Stomach (tissue), 9 donors: ENCODE data around the gene KLHL15. TPM values are rescaled to one million over a fixed set of nuclear protein-coding genes. Genes with fewer than 3 reads are reported as not detected.
A peak's percentile ranks its signal among the peaks of the same experiment; 100 is the strongest.

ENCODE experiments used
- DNase-seq, 2 donors: peaks; one replicate each; pipeline versions ENCODE4 v3.0.0 to v3.0.0-alpha.2; 2013 to 2019
- H3K27ac ChIP-seq, 5 donors: fragments of 200-600 bp in 4 of 5; sonication (generic) in 4 of 5; one replicate each; pipeline ENCODE4 v1.5.1; 2013 to 2019; ENCODE audit warnings: mild to moderate bottlenecking in 1 of 5, moderate library complexity in 1 of 5
- H3K27me3 ChIP-seq, 3 donors: fragments of 200-600 bp; sonication (generic); one replicate each; pipeline ENCODE4 v1.5.1; 2017 to 2019; ENCODE audit warnings: mixed run types in 1 of 3
- H3K36me3 ChIP-seq, 4 donors: fragments of 200-600 bp; sonication (generic); 1 replicate in 3 of 4; 2 replicates in 1 of 4; pipeline ENCODE4 v1.5.1; 2016 to 2019
- H3K4me1 ChIP-seq, 4 donors: fragments of 200-600 bp; sonication (generic); one replicate each; pipeline ENCODE4 v1.5.1; 2016 to 2019
- H3K4me3 ChIP-seq, 4 donors: fragments of 200-600 bp; sonication (generic) in 3 of 4; one replicate each; pipeline ENCODE4 v1.5.1; 2016 to 2019; ENCODE audit warnings: mild to moderate bottlenecking in 1 of 4
- H3K9me3 ChIP-seq, 4 donors: fragments of 200-600 bp; sonication (generic); one replicate each; pipeline ENCODE4 v1.5.1; 2016 to 2019
- CTCF ChIP-seq, 7 experiments: fragments of 450-650 bp in 4 of 7; fragments of 200-600 bp in 3 of 7; sonication (generic) in 3 of 7; IDR thresholded peaks; one replicate each; pipeline ENCODE4 v1.5.1; 2016 to 2019; ENCODE audit warnings: antibody characterized with exemption in 7 of 7, control low read depth in 2 of 7, mild to moderate bottlenecking in 1 of 7
- EP300 ChIP-seq: sonication (generic); formaldehyde crosslinking; IDR thresholded peaks from one replicate; pipeline ENCODE4 v1.6.1; 2017; ENCODE audit warnings: antibody characterized with exemption
- POLR2A ChIP-seq, 4 donors: fragments of 450-650 bp; IDR thresholded peaks; one replicate each; pipeline ENCODE4 v1.6.1; 2016; ENCODE audit warnings: antibody characterized with exemption in 4 of 4, control low read depth in 2 of 4, mild to moderate bottlenecking in 1 of 4, moderate library complexity in 1 of 4
- POLR2AphosphoS5 ChIP-seq, 3 donors: sonication (generic); formaldehyde crosslinking; IDR thresholded peaks; one replicate each; pipeline ENCODE4 v1.6.1; 2016; ENCODE audit warnings: antibody characterized with exemption in 3 of 3
- WGBS, 5 donors: extraction: QIAGEN DNeasy Blood & Tissue Kit in 3 of 5; methylation state at CpG; one replicate each; pipeline versions ENCODE4 v1.1.5 to v1.1.7; 2013 to 2018; 5-methylcytosine and 5-hydroxymethylcytosine counted together
- intact Hi-C: fragments of 100-400 bp; cut with DNase I; formaldehyde crosslinking; loops from one replicate; pipeline ENCODE4 v1.15.1; 2023; ENCODE audit warnings: low total_unique reads
- polyA plus RNA-seq, 3 donors: library from polyadenylated mRNA; stranded (reverse); fragments of 200-250 nt; gene quantifications; one replicate each; pipeline ENCODE4 v1.2.3, GENCODE V29; 2013
- total RNA-seq, 5 donors: library from RNA; depleted of rRNA; stranded (reverse); fragments of >200 nt; gene quantifications; one replicate each; pipeline versions ENCODE4 v1.1.0 to v1.2.3, GENCODE V29; 2014 to 2016
- donor health status: healthy with polysubstance abuse.
- donor health status: Bipolar disorder and iron deficiency.
- donor health status: healthy.

KLHL15 gene
- total and polyA plus RNA-seq, 8 donors: 1.1 to 41.3 (median 3.0) TPM

GRCh38 chrX:24019448-24019847 is 7.5 kb downstream of the KLHL15 start:
- Histone ChIP-seq H3K4me1 (peaks cover 0 to 23% (median 4%) of the 10 kb centered on the region in 4 donors), H3K27ac (peak overlapping the region in 1 of 5 donors; percentile 61), H3K4me3 (no peak overlapping the region), H3K27me3 (no peaks in the 10 kb centered on the region), H3K36me3 (no peaks in the 10 kb centered on the region), H3K9me3 (no peaks in the 10 kb centered on the region)
- intact Hi-C loops: no loop called here
- DNase-seq: no peak
- TF ChIP-seq CTCF (IDR thresholded peaks at IDR 0.05) (no peak), POLR2A (IDR thresholded peaks at IDR 0.05) (no peak), POLR2AphosphoS5 (IDR thresholded peaks at IDR 0.05) (no peak), EP300 (no peak)
- 70 to 88% (median 79%) methylated on average over 6 to 7 of the region's 7 CpGs for WGBS, 5 donors

- Histone ChIP-seq H3K36me3 (no peaks in the 10 kb centered on the region), H3K4me1 (peaks cover 0 to 23% (median 4%) of the 10 kb centered on the region in 4 donors), H3K4me3 (no peak overlapping the region), H3K9me3 (no peaks in the 10 kb centered on the region), H3K27me3 (no peaks in the 10 kb centered on the region), H3K27ac (peak overlapping the region in 2 of 5 donors; percentile 17 to 39)
- 69 to 83% (median 76%) methylated on average over 4 of the region's 4 CpGs for WGBS, 5 donors
- TF ChIP-seq POLR2AphosphoS5 (IDR thresholded peaks at IDR 0.05) (no peak), EP300 (no peak), POLR2A (IDR thresholded peaks at IDR 0.05) (no peak), CTCF (IDR thresholded peaks at IDR 0.05) (no peak)
- DNase-seq: no peak
- intact Hi-C loops: no loop called here
Measured at GRCh38 chrX:24018809-24019208, 8.2 kb downstream of the KLHL15 start.

- Histone ChIP-seq H3K27ac (no peak overlapping the region), H3K36me3 (no peaks in the 10 kb centered on the region), H3K4me1 (peaks cover 0 to 16% (median 4%) of the 10 kb centered on the region in 4 donors), H3K9me3 (no peaks in the 10 kb centered on the region), H3K4me3 (no peak overlapping the region), H3K27me3 (no peaks in the 10 kb centered on the region)
- DNase-seq: no peak
- WGBS, 5 donors: 87 to 100% (median 97%) methylated on average over 7 to 9 of the region's 9 CpGs
- TF ChIP-seq EP300 (no peak), POLR2AphosphoS5 (IDR thresholded peaks at IDR 0.05) (no peak), CTCF (IDR thresholded peaks at IDR 0.05) (no peak), POLR2A (IDR thresholded peaks at IDR 0.05) (no peak)
- intact Hi-C loops: no loop called here
Measured at GRCh38 chrX:24017674-24018073, 9.3 kb downstream of the KLHL15 start.

GRCh38 chrX:24014388-24015018 is 12.5 kb downstream of the KLHL15 start:
- no peak for TF ChIP-seq CTCF (IDR thresholded peaks at IDR 0.05)
- TF ChIP-seq EP300: no peak
- TF ChIP-seq POLR2AphosphoS5 (IDR thresholded peaks at IDR 0.05): peak in 1 of 3 donors; percentile 8
- TF ChIP-seq POLR2A (IDR thresholded peaks at IDR 0.05): no peak
- WGBS, 5 donors: 27 to 44% (median 33%) methylated on average over 5 of the region's 5 CpGs
- no peaks in the 10 kb centered on the region for H3K9me3 ChIP-seq
- H3K4me3 ChIP-seq: no peak overlapping the region
- H3K27ac ChIP-seq: peak overlapping the region in 2 of 5 donors; percentile 20 to 33
- peaks cover 0 to 9% (median 0%) of the 10 kb centered on the region in 4 donors for H3K4me1 ChIP-seq
- intact Hi-C loops: no loop called here
- H3K36me3 ChIP-seq: no peaks in the 10 kb centered on the region
- no peaks in the 10 kb centered on the region for H3K27me3 ChIP-seq
- peak in 1 of 2 donors; percentile 12 for DNase-seq
